GM12873 (cell line): ENCODE measurements around the gene TNC.

Experiments
- CTCF ChIP-seq: IDR thresholded peaks from 2 replicates; pipeline ENCODE4 v1.5.1; 2012; ENCODE audit warnings: low read depth, mild to moderate bottlenecking, moderate library complexity, low read length, control low read depth; ENCODE audit not compliant: insufficient read depth; ENCODE audit errors: missing control alignments

Gene TNC

GRCh38 chr9:115143689-115144088, 25.7 kb upstream of the TNC start:
- TF ChIP-seq CTCF: no peak

GRCh38 chr9:115142517-115143270, 24.7 kb upstream of the TNC start:
- TF ChIP-seq CTCF: no peak

GRCh38 chr9:115142090-115142489, 24.1 kb upstream of the TNC start:
- no peak for TF ChIP-seq CTCF

- no peak for TF ChIP-seq CTCF
These were observed 23.7 kb upstream of the TNC start for GRCh38 chr9:115141612-115142011.

GRCh38 chr9:115138151-115138550, 20.2 kb upstream of the TNC start:
- no peak for TF ChIP-seq CTCF

GRCh38 chr9:115137526-115137925, 19.6 kb upstream of the TNC start:
- TF ChIP-seq CTCF: no peak

GRCh38 chr9:115135821-115136778, 18.1 kb upstream of the TNC start:
- no peak for TF ChIP-seq CTCF
